Calu3 (cell line): ENCODE results near the gene HSFX1. TPM values are rescaled to one million over a fixed set of nuclear protein-coding genes. Genes with fewer than 3 reads are reported as not detected.
"Not testable (repeated sequence)": the region's sequence is repeated elsewhere in the genome, so short reads cannot be mapped to it uniquely, and the experiment has no call there.

Experiments used
- BruUV-seq: library from RNA; stranded (reverse); fragments of 400-500 nt; replicated peaks from 2 replicates; lab custom pipeline; 2021; lab: Mats Ljungman, UMichigan
- CTCF ChIA-PET: fragments of 300-600 bp; sonication (Branson Sonifier 250); formaldehyde crosslinking; loops from one replicate; lab custom pipeline; 2022; ENCODE audit warnings: antibody characterized with exemption; lab: Charles Lee
- DNase-seq: peaks from one replicate; pipeline ENCODE4 v3.0.0; 2022
- H3K27ac Mint-ChIP-seq: one replicate; pipeline ENCODE4 v1.8.0; 2022; ENCODE audit warnings: mixed read lengths; ENCODE audit not compliant: unreplicated experiment
- H3K27me3 Mint-ChIP-seq: one replicate; pipeline ENCODE4 v1.8.0; 2022; ENCODE audit warnings: mixed read lengths; ENCODE audit not compliant: unreplicated experiment
- H3K36me3 Mint-ChIP-seq: one replicate; pipeline ENCODE4 v1.8.0; 2022; ENCODE audit warnings: mild to moderate bottlenecking, moderate library complexity, mixed read lengths; ENCODE audit not compliant: insufficient read depth, unreplicated experiment
- H3K4me1 Mint-ChIP-seq: one replicate; pipeline ENCODE4 v1.8.0; 2022; ENCODE audit warnings: mild to moderate bottlenecking, low read depth, mixed read lengths; ENCODE audit not compliant: unreplicated experiment
- H3K4me3 Mint-ChIP-seq: one replicate; pipeline ENCODE4 v1.8.0; 2022; ENCODE audit warnings: mild to moderate bottlenecking, low read depth, moderate library complexity, mixed read lengths; ENCODE audit not compliant: unreplicated experiment
- H3K9me3 Mint-ChIP-seq: one replicate; pipeline ENCODE4 v1.8.0; 2022; ENCODE audit warnings: low read depth, mixed read lengths; ENCODE audit not compliant: unreplicated experiment
- intact Hi-C: fragments of 100-400 bp; cut with micrococcal nuclease; formaldehyde crosslinking; loops from one replicate; pipeline ENCODE4 v1.10.0; 2022; ENCODE audit not compliant: unreplicated experiment
- total RNA-seq: library from RNA; stranded (reverse); gene quantifications from 2 replicates; pipeline ENCODE4 v1.2.3, GENCODE V29; 2022
- TF ChIP-seq, protein P1 (sequence below): fragments of 200-600 bp; IDR thresholded peaks from one replicate; pipeline ENCODE4 v1.8.0; 2022; ENCODE audit warnings: antibody characterized with exemption; ENCODE audit not compliant: unreplicated experiment

Gene HSFX1
- total RNA-seq, 1 experiment from 2014 or later, result 1.3 TPM

DNA sequence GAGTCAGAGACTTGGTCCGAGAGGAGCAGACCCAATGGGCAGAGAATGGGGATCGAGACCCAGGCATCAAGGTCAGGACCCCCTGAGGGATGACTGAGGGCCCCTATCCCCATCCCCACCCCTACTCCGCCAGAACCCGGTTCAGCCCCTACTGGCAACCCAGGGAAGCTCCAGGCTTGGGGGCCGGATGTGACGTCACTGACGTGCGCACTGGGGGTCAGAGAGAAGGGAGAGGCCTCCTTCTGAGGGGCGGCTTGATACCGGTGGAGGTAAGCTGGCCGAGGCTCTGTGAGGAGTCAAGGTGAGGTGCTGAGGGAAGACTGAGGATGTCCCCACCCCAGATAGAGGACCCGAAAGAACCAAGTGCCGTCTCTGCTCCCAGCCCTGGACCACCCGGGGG lies 7.9 kb downstream of the HSFX1 start, which contains the start of gene MAGEA9:
TSS of gene MAGEA9 (plus strand) at position 204 of the 400 bp plus-strand sequence. CDS start 4,281 bp downstream, outside the sequence.
- H3K36me3 Mint-ChIP-seq, H3K27ac Mint-ChIP-seq, H3K9me3 Mint-ChIP-seq, H3K4me3 Mint-ChIP-seq, H3K27me3 Mint-ChIP-seq, DNase-seq, intact Hi-C loops, BruUV-seq, H3K4me1 Mint-ChIP-seq, CTCF ChIA-PET: not testable (repeated sequence)

DNA sequence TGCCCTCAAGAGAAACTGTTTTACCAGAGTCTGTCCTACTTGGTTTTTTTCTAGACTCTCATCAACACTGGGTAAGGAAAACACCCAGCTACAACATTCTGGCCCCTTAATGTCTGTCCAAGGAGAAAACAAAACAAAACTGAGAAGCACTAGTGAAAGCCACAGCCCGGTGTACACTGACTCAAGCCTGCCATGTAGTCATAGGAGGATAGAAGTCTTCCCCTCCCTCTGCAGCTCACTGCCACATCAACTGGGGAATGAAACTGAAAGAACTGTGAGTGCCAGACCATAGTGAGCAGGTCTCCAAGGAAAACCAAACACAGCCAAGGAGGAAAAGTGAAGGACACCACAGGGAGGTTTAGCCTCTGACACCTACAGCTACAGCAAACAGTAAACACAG lies 21.7 kb downstream of the HSFX1 start:
- intact Hi-C loops, CTCF ChIA-PET, H3K4me3 Mint-ChIP-seq, DNase-seq, BruUV-seq, H3K4me1 Mint-ChIP-seq, H3K36me3 Mint-ChIP-seq, H3K27ac Mint-ChIP-seq, H3K9me3 Mint-ChIP-seq: not testable (repeated sequence)
- peaks cover 17% of the 10 kb centered on the region for H3K27me3 Mint-ChIP-seq

DNA sequence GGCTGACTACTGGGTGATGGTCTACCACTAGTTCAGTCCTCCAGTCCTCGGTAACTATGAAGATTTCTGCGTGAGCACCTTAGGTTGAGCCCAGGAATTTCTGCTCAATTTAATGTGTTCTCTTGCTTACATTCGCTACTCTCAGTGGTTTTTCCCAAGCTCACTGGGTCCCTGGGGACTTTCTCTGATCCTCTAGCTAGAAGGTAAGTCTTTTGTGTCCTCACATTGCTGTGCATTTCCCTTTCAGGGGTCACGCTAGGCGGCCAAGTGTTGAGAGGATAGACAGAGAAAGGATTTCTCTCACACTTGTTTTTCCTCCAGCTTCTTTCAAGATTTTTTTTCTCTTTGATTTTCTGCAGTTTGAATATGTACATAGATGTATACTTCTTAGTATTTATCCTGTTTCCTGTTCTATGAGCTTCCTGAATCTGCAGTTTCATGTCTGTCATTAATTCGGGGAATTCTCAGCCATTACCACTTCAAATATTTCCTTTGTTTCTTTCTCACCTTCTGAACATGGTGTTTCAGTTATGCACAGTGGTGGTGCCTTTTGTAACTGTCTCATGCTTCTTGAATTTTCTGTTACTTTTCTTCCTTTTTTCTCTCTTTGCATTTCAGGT lies 25.3 kb downstream of the HSFX1 start:
- no peaks in the 10 kb centered on the region for H3K9me3 Mint-ChIP-seq
- no TSS peak for BruUV-seq
- CTCF ChIA-PET, result no interaction called here
- H3K4me1 Mint-ChIP-seq, result no peaks in the 10 kb centered on the region
- H3K36me3 Mint-ChIP-seq, result no peaks in the 10 kb centered on the region
- peaks cover 21% of the 10 kb centered on the region for H3K27me3 Mint-ChIP-seq
- no peak overlapping the region for H3K4me3 Mint-ChIP-seq
- intact Hi-C loops, result no loop called here
- no peak for DNase-seq
- H3K27ac Mint-ChIP-seq, result no peak overlapping the region
- TF ChIP-seq, protein P1, sequence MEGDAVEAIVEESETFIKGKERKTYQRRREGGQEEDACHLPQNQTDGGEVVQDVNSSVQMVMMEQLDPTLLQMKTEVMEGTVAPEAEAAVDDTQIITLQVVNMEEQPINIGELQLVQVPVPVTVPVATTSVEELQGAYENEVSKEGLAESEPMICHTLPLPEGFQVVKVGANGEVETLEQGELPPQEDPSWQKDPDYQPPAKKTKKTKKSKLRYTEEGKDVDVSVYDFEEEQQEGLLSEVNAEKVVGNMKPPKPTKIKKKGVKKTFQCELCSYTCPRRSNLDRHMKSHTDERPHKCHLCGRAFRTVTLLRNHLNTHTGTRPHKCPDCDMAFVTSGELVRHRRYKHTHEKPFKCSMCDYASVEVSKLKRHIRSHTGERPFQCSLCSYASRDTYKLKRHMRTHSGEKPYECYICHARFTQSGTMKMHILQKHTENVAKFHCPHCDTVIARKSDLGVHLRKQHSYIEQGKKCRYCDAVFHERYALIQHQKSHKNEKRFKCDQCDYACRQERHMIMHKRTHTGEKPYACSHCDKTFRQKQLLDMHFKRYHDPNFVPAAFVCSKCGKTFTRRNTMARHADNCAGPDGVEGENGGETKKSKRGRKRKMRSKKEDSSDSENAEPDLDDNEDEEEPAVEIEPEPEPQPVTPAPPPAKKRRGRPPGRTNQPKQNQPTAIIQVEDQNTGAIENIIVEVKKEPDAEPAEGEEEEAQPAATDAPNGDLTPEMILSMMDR, result no peak

DNA sequence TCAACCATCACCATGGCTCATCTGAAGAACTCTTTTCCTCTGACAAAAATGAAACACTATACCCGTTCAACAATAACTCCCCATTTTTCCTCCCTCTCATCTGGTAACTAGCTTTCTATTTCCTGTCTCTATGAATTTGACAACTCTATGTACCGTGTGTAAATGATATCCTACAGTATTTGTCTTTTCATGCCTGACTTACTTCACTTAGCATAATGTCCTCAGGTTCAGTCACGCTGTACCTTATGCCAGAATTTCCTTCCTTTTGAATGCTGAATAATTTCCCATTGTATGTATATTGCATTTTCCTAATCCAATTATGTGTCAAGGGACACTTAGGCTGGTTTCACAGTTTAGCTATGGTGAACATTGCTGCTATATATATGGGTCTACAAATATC lies 26.1 kb downstream of the HSFX1 start:
- Mint-ChIP-seq H3K27me3 (peaks cover 21% of the 10 kb centered on the region), H3K4me1 (no peaks in the 10 kb centered on the region), H3K27ac (no peak overlapping the region), H3K4me3 (no peak overlapping the region), H3K36me3 (no peaks in the 10 kb centered on the region), H3K9me3 (no peaks in the 10 kb centered on the region)
- CTCF ChIA-PET, result no interaction called here
- DNase-seq, result no peak
- BruUV-seq, result no TSS peak
- TF ChIP-seq, protein P1, result no peak
- intact Hi-C loops, result no loop called here

DNA sequence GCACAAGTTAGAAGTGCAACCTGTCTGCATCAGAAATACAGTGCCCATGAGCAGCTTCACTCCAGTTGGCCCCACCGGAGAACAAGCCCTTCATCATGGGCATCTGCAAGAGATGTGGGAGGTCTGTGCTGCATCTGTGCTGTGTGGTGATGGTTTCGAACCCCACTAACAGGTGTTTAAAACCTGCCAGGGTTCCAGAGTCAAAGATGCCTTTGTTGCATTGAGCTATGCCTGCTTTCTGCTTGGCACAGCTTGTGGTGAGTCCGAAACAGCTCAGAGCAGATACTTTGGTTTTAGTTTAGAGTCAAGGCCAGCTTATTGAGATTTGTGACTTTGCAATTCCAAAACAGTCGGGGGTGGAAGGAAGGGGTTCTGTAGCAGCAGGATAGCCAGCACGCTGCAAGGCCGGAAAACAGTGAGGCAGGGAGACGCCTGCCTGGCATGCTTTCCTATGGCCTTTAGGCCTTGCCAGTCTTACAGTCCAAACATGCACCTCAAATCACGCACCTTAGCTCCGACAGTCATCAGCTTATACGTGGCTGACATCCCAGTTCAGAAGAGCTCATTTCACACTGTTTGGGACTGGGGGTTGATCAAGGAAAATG lies 29.7 kb downstream of the HSFX1 start:
- peaks cover 21% of the 10 kb centered on the region for H3K27me3 Mint-ChIP-seq
- BruUV-seq, result no TSS peak
- no peak for DNase-seq
- intact Hi-C loops, result no loop called here
- TF ChIP-seq, protein P1, result no peak
- H3K4me3 Mint-ChIP-seq, result no peak overlapping the region
- no peaks in the 10 kb centered on the region for H3K9me3 Mint-ChIP-seq
- H3K4me1 Mint-ChIP-seq, result no peaks in the 10 kb centered on the region
- no peaks in the 10 kb centered on the region for H3K36me3 Mint-ChIP-seq
- no peak overlapping the region for H3K27ac Mint-ChIP-seq
- CTCF ChIA-PET, result no interaction called here
